Fibroblast of lung (primary cell): ENCODE results near the gene MCCC2. TPM values are rescaled to one million over a fixed set of nuclear protein-coding genes. Genes with fewer than 3 reads are reported as not detected.

Source experiments
- DNase-seq, 2 donors: peaks; one replicate each; pipeline versions ENCODE4 v3.0.0 to v3.0.0-alpha.2; 2010; ENCODE audit warnings: low read depth in 2 of 2
- H2AFZ ChIP-seq: 2 replicates; pipeline ENCODE4 v1.5.1; 2012; ENCODE audit warnings: low read length, control low read depth, inconsistent platforms
- H3K27ac ChIP-seq: 2 replicates; pipeline ENCODE4 v1.5.1; 2011; ENCODE audit warnings: low read length, control low read depth; ENCODE audit not compliant: insufficient read depth
- H3K27me3 ChIP-seq: 2 replicates; pipeline ENCODE4 v1.5.1; 2011; ENCODE audit warnings: mild to moderate bottlenecking, low read length; ENCODE audit not compliant: control insufficient read depth, insufficient read depth
- H3K36me3 ChIP-seq: 2 replicates; pipeline ENCODE4 v1.5.1; 2011; ENCODE audit warnings: low read length; ENCODE audit not compliant: control insufficient read depth, insufficient read depth
- H3K4me1 ChIP-seq: 2 replicates; pipeline ENCODE4 v1.5.1; 2011; ENCODE audit warnings: low read length; ENCODE audit not compliant: control insufficient read depth, insufficient read depth; ENCODE audit errors: extremely low read depth
- H3K4me2 ChIP-seq: 2 replicates; pipeline ENCODE4 v1.5.1; 2011; ENCODE audit warnings: low read length, control low read depth; ENCODE audit not compliant: insufficient read depth; ENCODE audit errors: extremely low read depth
- H3K4me3 ChIP-seq, 4 experiments: fragments of 200-600 bp in 1 of 4; sonication (generic) in 1 of 4; replicated peaks in 1 of 4; 2 replicates each; pipeline ENCODE4 v1.5.1; 2011 to 2016; ENCODE audit warnings: low read length in 4 of 4, low read depth in 3 of 4, mild to moderate bottlenecking in 3 of 4, control low read depth in 2 of 4, inconsistent platforms in 1 of 4, mixed read lengths in 1 of 4; ENCODE audit not compliant: insufficient read depth in 1 of 4; ENCODE audit errors: control extremely low read depth in 1 of 4
- H3K79me2 ChIP-seq: 2 replicates; pipeline ENCODE4 v1.5.1; 2012; ENCODE audit warnings: mild to moderate bottlenecking, low read length, inconsistent platforms; ENCODE audit not compliant: control insufficient read depth, insufficient read depth
- H3K9ac ChIP-seq: 2 replicates; pipeline ENCODE4 v1.5.1; 2011; ENCODE audit warnings: mild to moderate bottlenecking, low read length, control low read depth; ENCODE audit not compliant: insufficient read depth
- H3K9me3 ChIP-seq: 2 replicates; pipeline ENCODE4 v1.5.1; 2012; ENCODE audit warnings: low read depth, low read length; ENCODE audit not compliant: control insufficient read depth, insufficient read depth
- H4K20me1 ChIP-seq: 2 replicates; pipeline ENCODE4 v1.5.1; 2011; ENCODE audit warnings: low read length; ENCODE audit not compliant: control insufficient read depth, insufficient read depth; ENCODE audit errors: extremely low read depth
- EZH2 ChIP-seq: IDR thresholded peaks from 2 replicates; pipeline ENCODE4 v1.5.1; 2012; ENCODE audit warnings: low read length, control low read depth, mild to moderate bottlenecking; ENCODE audit errors: missing control alignments
- polyA plus RNA-seq, 2 donors: library from polyadenylated mRNA; depleted of rRNA in 1 of 2; stranded (reverse) in 1 of 2; unstranded in 1 of 2; fragments of >200 nt; gene quantifications; 2 replicates each; pipeline ENCODE4 v1.2.1, GENCODE V29; 2011 to 2012; ENCODE audit warnings: missing spikeins in 1 of 2
- total RNA-seq: library from RNA; depleted of rRNA; stranded (reverse); fragments of >200 nt; gene quantifications from 2 replicates; pipeline ENCODE4 v1.2.1, GENCODE V29; 2014
- TF ChIP-seq, protein P1 (sequence below), 2 donors: IDR thresholded peaks in 1 of 2; conservative IDR thresholded peaks in 1 of 2; 1 replicate in 1 of 2; 2 replicates in 1 of 2; pipeline ENCODE4 v1.5.1; 2011 to 2012; ENCODE audit warnings: low read length in 2 of 2, control low read depth in 1 of 2, inconsistent platforms in 1 of 2, low read depth in 1 of 2, mild to moderate bottlenecking in 1 of 2

MCCC2 gene
- total and polyA plus RNA-seq, 2 donors (not counting 1 experiment from before 2014, with no cell fraction given), result 16.2 to 25.6 TPM

- Histone ChIP-seq H3K79me2 (no peaks in the 10 kb centered on the region), H3K27ac (no peak overlapping the region), H3K36me3 (no peaks in the 10 kb centered on the region), H3K9ac (no peak overlapping the region), H4K20me1 (no peaks in the 10 kb centered on the region), H3K4me3 (no peak overlapping the region), H3K27me3 (peaks cover 10% of the 10 kb centered on the region), H3K9me3 (no peaks in the 10 kb centered on the region), H3K4me1 (no peaks in the 10 kb centered on the region), H3K4me2 (no peak overlapping the region), H2AFZ (no peak overlapping the region)
- no peak for DNase-seq
- TF ChIP-seq EZH2, result no peak
- TF ChIP-seq, protein P1, sequence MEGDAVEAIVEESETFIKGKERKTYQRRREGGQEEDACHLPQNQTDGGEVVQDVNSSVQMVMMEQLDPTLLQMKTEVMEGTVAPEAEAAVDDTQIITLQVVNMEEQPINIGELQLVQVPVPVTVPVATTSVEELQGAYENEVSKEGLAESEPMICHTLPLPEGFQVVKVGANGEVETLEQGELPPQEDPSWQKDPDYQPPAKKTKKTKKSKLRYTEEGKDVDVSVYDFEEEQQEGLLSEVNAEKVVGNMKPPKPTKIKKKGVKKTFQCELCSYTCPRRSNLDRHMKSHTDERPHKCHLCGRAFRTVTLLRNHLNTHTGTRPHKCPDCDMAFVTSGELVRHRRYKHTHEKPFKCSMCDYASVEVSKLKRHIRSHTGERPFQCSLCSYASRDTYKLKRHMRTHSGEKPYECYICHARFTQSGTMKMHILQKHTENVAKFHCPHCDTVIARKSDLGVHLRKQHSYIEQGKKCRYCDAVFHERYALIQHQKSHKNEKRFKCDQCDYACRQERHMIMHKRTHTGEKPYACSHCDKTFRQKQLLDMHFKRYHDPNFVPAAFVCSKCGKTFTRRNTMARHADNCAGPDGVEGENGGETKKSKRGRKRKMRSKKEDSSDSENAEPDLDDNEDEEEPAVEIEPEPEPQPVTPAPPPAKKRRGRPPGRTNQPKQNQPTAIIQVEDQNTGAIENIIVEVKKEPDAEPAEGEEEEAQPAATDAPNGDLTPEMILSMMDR (conservative IDR thresholded peaks at IDR 0.05 in 1 of 2, IDR thresholded peaks at IDR 0.05 in 1 of 2; ENCODE audit: low read depth in 1 of 2, low read length in 2 of 2), result no peak
Measured at GRCh38 chr5:71680510-71680909, 93.4 kb downstream of the MCCC2 start.

DNA sequence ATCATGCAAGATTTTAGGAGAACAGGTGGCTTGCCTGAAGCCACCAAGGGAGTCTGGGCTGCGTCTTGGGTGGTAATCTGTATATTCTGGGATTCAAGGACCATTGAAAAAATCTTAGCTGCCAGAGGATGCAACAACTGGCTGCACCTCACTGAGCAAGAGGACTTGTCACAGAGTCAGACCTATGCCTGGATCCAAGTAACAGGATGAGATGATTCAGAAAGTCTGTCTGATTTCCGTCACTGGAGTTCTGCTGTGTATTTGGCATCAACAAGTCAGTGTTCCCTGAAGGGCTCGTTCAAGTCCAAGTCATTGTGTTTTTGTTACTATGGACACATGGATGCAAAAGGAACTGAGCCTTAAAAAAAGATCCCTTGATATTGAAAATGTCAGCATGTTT lies 94.2 kb downstream of the MCCC2 start:
- H3K9ac ChIP-seq, result no peak overlapping the region
- no peaks in the 10 kb centered on the region for H3K9me3 ChIP-seq
- no peak overlapping the region for H3K4me2 ChIP-seq
- no peaks in the 10 kb centered on the region for H3K4me1 ChIP-seq
- no peak overlapping the region for H3K4me3 ChIP-seq
- DNase-seq, result peak in 1 of 2 donors; percentile 12
- TF ChIP-seq, protein P1 (conservative IDR thresholded peaks at IDR 0.05 in 1 of 2, IDR thresholded peaks at IDR 0.05 in 1 of 2; ENCODE audit: low read depth in 1 of 2, low read length in 2 of 2), result no peak
- no peak for TF ChIP-seq EZH2
- no peak overlapping the region for H2AFZ ChIP-seq
- no peaks in the 10 kb centered on the region for H3K79me2 ChIP-seq
- peaks cover 10% of the 10 kb centered on the region for H3K27me3 ChIP-seq
- no peak overlapping the region for H3K27ac ChIP-seq
- no peaks in the 10 kb centered on the region for H3K36me3 ChIP-seq
- H4K20me1 ChIP-seq, result no peaks in the 10 kb centered on the region

GRCh38 chr5:71684309-71684708 lies 97.2 kb downstream of the MCCC2 start:
- Histone ChIP-seq H4K20me1 (no peaks in the 10 kb centered on the region), H3K27me3 (peaks cover 4% of the 10 kb centered on the region), H3K4me2 (no peak overlapping the region), H2AFZ (no peak overlapping the region), H3K79me2 (no peaks in the 10 kb centered on the region), H3K4me3 (no peak overlapping the region), H3K36me3 (no peaks in the 10 kb centered on the region), H3K27ac (no peak overlapping the region), H3K9me3 (no peaks in the 10 kb centered on the region), H3K4me1 (no peaks in the 10 kb centered on the region), H3K9ac (no peak overlapping the region)
- DNase-seq, result no peak
- TF ChIP-seq EZH2, result no peak
- TF ChIP-seq, protein P1 (conservative IDR thresholded peaks at IDR 0.05 in 1 of 2, IDR thresholded peaks at IDR 0.05 in 1 of 2; ENCODE audit: low read depth in 1 of 2, low read length in 2 of 2), result no peak
